Effector CD4-positive, alpha-beta T cell (primary cell): ENCODE data around the gene ADAMTS6.

Source experiments
- DNase-seq: peaks from one replicate; pipeline ENCODE4 v3.0.0-alpha.2; 2020

ADAMTS6 gene

DNA sequence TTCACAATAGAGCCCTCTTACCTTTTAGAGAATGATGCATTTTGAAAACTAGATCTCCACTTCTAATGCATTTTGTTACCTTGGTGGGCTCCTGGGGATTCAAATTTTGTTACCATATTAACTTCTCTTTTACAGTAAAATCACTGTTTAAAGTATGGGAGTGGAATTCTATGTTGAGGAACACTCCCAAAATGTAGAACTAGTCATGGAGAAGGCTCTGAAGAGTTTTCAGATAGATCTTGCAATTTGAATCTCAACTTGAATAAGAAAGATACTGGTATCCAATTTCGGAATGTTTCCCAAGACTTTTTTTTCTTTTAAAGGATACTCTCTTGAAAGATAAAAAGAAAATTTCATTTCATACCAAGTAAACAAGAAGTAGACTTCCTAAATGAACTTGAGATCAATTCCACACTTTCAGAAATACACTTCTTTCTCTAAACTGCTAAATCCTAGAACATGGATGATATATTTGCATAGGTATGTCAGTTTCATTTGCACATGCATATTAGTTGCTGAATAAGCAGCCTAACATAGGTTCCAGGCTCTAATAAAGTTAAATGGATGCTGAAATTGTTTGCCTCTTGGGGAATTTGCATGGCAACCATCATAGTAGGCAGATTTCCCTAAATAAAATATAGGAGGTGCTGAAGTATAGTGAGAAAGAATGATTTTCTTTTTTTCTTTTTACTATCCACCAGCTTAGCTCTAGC is 205.4 kb downstream of the ADAMTS6 start:
- DNase-seq: no peak

DNA sequence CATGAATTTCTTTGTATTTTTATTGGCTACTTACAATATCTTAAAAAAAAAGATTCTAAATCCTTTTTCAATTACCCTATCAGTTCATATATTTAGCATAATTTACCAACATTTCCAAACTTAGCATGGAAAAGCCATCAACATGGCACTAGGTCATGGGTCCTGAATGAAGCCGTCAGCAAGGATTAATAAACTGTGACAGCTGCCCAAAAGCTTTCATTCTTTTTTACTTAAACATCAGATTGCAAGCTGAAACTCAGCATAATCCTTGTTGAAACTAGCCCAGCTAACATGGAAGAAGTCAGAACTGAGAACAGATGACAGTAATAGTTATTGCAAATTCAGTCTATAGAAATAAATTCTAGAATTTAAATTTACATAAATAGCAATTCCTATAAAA is 209.8 kb downstream of the ADAMTS6 start:
- no peak for DNase-seq

DNA sequence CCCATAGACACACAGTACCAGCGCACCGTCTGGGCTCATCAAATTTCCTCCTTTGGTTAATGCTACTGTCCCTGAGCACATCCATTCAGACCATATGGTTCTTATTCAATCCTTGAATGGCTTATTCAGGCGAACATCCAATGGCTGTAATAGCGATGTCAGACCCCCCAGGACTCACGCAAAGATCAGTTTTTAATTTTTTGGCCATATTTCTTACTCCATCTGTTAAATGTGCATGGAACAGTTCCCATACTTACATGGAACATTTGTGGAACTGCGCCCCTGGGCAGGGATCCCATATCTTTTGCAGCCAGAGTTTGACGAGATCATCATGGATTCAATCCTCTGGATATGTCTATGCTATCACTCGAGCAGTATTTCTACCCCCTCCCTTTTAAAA is 213.2 kb downstream of the ADAMTS6 start:
- DNase-seq: no peak

DNA sequence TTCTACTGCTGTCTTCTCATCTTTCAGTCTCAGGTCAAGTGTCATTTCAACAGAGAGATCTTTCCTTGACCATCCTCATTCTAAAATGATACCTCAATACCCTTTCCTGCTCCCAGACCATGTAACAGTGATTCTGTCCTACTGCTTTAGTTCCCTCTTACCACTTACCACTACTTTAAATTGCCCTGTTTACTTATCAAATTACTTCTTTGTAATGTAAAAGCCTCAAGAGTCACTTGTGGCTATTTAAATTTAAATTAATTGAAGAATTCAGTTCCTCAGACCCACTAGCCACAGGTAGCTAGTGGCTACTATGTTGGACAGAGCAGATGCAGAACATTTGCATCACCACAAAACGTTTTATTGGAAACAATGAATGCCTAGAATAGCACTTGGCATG is 217.3 kb downstream of the ADAMTS6 start:
- DNase-seq: no peak

DNA sequence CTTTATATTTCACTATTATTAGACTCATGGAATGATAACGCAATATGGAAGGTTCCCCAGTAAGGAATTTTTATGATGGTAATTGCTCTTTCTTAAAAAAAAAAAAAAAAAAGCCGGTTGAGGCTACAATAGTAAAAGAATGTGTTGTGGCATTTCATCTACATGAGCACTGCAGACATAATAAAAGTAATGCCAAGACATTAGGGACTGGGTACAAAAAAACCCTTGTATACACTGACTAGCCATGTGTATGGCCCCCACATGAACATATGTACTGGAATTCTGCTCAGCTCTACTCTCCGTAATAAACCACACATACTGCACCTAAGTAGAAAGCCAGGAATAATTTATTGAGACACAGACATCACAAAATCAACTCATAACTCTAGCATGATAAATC is 218.4 kb downstream of the ADAMTS6 start:
- no peak for DNase-seq

DNA sequence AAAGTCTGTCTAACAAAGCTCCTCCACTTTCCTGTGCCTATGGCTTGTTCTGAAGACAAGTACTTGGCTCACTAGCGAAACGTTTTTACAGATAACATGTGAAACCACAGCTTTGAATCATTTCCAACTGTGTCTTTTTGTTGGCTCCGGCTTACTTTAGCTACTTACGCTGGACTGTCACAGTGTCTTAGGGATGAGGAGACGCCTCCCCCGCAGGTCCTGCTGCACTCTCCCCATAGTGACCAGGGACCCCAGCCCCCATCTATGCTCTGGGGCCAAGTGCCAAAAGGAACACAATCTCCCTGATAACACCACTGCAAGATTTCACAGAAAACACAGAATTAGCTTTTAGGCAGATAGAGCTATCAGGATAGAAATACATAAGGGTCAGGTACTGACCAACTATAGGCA is 219.1 kb downstream of the ADAMTS6 start:
- no peak for DNase-seq

DNA sequence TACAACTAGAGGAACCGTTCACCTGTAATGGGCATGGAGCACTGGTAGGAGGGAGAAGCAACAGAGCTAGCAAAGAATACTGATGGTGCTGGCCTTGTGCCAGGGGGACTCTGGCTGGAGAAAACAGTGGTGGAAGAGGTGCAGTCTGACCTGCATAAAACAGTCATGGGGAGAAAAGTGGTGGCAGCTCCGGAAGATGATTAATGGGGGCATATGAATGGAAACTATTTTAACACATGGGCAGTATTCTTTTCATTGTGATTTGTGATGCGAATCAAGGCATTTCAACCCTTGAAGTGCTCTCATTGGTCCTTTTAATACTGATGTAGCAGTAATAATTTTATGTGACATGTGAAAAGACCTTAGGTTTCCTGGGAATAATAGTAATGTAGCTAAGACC is 219.6 kb downstream of the ADAMTS6 start:
- DNase-seq: no peak

DNA sequence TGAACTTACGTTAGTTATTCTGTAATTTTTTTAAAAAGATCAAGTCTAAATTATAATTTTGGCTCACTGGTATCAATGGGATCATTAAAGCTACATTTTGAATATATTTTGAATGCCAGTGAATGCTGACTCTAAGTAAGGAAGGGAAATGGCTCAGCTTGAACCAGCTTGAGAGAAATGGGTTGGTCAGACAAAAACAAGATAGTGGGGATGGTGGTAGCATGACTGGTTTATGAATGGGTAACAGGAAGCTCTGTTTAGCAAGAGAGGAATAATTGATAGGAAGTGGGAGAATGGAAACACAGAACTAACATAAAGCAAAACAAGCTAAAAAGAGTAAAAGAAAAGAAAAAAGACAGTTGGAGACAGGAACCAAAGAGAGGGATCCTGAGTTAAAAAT is 220.2 kb downstream of the ADAMTS6 start:
- no peak for DNase-seq

DNA sequence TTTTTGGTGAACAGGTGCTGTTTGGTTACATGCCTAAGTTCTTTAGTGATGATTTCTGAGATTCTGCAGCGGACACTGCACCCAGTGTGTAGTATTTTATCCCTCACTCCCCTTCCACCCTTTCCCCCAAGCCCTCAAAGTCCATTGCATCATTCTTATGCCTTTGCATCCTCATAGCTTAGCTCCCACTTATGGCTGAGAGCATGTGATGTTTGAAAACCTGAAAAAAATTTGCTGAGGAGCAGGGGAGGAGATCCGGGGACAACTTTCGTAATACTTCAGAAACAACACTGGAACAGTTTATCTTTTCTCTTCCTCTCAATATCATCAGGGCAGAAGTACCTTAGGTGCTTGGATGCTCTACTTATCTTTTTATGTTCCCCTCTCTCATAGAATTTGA is 226.4 kb downstream of the ADAMTS6 start:
- no peak for DNase-seq

DNA sequence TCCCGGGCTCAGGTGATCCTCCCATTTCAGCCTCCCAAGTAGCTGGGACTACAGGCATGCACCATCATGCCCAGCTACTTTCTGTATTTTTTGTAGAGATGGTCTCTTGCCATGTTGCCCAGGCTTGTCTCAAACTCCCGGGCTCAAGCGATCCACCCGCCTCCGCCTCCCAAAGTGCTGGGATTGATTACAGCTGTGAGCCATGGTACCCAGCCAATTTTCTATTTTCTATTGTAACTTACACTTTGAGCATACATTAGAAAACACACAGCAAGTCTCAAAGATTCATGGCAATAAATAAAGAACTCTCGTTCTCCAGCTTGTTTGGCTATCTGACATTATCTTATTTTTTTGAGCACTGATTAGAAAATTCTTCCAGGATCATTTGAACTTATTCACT is 228.7 kb downstream of the ADAMTS6 start:
- DNase-seq: no peak

DNA sequence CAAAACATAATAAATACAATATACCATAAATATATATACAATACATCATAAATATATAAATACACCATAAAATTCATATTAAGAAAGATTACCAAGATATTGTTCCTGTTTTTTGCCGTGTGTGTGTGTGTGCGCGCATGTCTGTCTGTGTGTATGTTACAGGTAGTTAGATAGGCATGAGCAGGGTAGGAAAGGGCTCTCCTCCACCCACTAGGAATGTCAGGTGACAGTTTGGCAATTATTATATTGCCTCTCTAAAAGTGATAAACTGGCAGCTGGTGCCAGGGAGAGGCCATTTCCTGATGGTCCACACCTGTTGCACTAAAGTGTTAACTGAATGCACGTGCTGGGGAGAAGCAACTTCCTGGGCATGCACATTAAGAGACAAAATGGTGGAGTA is 232.8 kb downstream of the ADAMTS6 start:
- DNase-seq: no peak

DNA sequence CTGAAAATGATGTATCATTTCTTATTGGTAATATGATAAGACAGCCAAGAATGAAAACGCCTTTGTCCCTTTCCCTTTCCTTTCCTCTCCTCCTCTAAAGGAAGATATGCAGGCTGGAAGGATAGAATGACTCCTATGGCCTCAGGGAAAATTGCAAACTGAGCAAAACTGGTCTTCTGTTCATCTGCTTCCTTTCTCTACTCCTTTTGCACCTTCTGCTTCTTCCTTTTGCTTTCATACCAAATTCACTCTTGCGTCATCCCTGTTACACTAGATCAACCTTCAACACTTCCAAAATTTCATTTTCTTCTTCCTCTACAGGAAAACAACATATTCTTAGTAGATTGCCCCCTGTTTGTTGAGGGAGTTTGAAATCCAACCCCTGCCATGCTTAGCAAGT is 234.1 kb downstream of the ADAMTS6 start:
- no peak for DNase-seq

DNA sequence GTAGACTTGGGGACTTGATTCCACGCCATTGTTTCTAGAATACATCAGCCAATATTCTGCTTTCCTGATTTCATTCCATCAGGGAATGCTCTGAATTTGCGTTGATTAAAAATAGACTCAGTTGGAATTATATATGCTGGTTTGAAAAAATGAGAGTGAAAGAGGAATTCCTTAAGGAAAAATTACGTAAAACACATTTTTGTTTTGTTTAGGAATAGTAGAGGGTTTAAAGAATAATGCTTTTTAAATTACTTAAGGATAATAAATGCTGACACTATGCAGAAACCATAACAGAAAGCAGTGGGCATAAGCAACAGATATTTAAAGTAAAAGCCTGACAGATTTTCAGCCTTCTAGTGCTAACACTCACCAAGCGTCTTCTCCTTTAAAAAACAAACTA is 235.0 kb downstream of the ADAMTS6 start:
- DNase-seq: no peak

DNA sequence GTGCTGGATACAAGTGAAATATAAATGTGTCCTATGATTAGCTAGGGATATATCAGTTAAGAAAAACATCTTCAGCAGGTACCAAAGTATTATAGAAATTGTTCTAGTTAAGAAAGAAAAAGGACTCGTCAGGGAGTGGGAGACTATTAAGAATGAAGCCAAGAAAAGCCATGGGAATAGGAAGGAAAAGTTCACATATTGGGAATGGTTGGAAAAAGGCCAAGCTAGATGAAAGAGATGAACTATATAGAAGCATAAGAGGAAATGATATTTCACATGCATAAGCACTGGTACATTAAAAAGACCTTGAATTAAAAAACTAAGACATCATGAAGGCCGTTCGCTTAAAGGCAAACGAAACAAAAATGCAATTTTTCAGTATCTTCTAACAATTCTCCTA is 237.7 kb downstream of the ADAMTS6 start:
- no peak for DNase-seq

DNA sequence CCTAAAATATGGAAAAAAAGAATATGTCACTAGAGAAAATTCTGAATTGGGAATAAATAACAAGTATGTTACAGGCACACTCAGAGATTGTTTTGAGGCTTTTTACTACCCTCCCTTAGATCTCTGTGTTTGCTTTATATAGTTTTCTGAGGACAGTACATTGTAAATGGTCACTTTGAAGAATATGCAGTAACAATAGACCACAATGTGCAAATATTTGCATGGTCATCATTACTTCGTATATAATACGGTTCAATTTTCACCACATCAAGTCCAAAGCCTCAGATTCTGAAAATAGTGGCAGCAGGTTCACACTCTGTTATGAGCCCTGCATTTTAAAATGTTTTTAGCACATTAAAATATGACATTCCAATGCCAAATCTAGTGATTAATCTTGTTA is 238.6 kb downstream of the ADAMTS6 start:
- no peak for DNase-seq

DNA sequence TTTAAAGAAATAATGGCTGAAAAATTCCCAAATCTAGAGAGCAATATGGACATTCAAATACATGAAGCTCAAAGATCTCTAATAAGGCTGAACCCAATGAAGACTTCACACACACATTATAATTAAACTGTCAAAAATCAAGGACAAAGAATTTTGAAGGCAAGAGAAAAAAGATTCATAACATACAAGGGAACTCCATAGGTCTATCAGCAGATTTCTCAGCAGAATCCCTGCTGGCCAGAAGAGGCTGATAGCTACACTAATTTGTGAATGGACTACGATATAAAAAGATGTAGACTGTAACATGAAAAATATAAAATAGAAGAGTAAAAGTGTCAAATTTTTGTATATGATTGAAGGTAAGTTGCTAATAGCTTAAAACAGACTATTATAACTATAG is 251.9 kb downstream of the ADAMTS6 start:
- no peak for DNase-seq

DNA sequence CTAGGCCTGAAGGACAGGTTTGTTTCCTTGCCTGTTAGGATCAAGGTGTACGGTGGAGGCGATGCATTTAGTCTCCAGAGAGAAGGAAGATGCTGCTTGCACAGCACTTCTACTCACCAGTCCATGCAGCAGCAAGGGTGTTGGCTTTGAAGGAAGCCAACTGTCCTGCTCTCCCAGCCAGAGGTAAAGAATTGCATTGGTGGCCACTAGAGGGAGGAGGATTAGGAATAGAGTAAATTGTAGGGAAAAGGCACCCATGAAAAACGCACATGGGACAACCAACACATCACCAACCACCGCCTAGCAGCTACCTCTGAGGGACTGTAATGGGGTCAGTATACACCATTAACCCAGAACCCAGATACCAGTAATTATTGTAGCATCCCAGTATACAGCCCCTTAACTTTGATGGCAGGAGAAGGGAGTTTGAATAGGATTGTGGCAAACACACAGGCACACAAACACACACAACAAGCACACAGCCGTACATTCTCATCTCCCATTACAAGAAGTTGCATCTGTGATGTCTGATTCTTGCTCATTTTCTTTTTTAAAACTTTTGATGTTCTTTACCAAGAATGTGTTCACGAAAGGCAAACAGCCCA is 267.7 kb downstream of the ADAMTS6 start:
- no peak for DNase-seq

DNA sequence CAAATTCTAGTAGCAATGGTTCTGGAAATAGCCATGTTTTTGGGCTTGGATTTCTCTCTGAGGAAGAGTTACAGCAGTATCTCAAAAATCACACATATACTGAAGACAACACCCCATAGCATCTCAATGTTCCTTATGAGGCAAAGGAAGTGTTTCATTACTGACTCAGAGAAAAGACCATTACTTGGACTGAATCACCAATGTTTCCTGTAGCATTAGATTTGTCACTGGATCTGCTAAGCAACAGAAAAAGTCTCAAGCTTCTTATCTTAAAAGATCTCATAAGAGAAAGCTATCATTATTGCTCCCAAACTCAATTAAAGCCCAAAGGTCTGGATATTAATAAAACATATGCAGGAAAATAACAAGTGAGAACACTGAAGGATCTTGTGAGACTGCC is 272.4 kb downstream of the ADAMTS6 start:
- no peak for DNase-seq

DNA sequence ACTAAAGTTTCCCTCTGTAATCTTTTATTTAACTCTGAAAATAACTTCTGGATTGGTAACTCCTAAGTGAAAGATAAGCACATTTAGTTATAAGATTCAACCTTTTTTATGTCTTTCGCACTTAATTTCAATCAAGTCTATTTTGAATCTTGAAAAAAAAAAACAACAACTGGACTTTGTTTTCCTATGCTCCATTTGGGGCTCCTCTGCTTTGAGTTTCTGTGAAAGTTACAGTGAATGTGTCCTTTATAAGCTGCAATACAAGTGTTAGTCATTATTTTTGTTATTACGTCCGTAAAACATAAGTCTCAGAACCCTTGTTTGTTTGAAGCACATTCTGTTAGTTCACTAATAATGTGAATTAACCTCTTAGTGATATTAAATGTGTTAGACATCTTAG is 276.8 kb downstream of the ADAMTS6 start:
- no peak for DNase-seq

DNA sequence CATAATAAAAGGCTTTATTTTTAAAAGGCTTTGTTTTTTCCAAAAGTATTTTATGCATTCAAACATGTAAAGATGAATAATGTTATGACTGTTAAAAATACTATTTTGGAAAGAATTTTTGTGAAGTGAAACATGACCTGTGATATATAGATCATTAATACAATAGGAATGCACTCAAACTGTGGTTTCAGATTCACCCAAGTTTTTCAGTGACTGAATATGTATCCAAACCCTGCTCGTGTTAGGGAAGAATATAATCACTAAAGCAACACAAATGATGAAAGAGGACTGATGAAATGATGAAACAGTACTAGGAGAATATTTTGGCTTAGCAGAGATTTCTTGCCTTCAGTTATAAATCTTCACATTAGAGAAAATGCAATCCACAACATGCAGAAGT is 278.0 kb downstream of the ADAMTS6 start:
- DNase-seq: no peak

DNA sequence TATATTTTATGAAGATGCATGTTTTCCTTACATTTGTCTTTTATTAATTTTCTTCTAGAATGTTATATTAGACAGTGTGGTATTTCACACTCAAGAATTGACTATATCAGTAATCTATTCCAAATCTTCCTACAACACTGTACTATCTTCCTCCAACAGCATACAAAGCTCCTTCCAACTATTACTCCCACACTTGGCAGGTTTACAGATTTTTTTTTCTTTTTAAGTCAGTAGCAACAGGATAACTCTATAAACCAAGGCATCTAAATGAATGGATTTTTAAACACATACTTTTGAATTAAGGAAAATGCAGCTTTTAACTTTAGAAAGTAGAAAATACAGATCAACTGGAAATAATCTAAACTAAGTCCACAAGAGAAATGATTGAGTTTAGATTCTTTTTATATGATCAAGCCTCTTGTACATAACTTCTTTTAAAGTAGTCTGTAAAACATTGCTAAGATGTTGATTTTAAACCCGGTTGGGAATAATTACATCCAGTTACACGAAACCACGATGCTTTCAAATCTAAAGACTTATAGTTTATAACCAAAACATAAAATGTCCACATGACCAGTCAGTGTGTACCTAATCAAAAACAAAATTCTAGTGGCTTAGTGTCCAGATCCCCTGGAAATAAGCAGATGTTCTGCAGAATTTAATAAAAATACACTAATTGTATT is 281.6 kb downstream of the ADAMTS6 start:
- no peak for DNase-seq

DNA sequence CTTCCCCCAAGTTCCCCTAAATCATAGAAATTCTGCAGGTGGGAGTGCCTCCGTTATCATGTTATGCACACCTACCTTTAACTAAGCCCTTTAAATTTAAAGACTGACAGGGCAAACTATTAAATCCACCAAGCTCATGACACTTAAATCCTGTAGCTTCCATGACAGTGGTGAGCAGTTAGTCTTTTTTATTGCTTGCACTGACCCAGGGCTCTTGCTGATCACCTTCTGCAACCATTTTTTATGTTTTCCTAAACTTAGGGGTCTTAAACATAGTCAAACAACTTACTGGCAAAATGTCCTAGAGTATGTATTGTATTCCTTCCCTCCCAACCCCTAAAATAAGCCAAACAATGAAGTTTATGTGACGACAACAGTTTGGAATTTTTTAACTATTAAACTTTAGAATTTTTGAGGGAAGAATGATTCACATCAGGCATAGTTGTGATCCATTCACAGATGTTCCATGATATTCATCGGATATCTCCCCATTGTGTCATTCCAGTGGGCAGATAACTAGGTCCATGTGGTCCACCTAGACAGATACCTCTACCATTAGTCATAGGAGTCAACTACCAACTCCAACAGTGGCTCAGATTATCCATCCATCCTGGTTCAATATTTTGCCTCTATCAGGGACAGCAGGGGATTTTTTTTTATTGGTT is 283.1 kb downstream of the ADAMTS6 start:
- no peak for DNase-seq

DNA sequence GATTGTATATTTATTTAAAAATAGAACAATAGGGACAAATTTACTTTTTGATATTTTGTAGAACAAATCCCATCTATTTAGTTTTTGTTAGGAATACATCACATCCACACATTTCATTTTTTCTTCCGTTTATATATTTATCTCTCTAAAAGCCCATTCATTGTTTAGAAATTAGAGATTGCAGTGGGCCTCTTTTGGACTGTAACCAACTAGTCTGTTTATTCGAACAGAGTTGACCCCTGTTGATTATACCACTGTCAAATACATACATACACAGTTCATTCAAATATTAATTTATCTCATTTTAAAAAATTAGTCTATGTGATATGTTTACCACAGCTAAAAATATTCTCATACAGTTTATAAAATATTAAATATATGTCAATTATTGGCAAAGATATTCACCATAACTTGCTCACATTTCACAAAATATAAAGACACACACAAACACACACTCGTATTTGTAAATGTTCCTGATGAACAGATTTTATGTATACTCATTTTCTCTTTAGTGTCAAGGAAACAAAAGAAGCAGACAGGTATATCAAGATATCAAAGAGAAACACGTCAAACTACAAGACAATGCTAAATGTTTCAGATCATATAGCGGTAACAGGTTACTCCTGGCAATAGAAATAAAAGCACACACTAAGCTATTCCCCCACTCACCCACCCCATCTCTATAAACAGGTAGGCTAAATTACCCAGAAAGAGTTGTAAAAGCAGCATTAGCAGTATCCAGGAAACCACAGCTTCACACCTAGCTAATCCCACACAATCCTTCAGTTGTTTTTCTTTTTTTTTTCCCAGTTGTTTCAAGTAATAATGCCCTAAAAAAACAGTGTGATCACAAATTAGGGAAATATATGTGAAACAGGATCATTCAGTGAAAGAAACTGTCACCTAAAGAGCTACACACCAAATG is 283.9 kb downstream of the ADAMTS6 start:
- DNase-seq: no peak
